ENCODE data around the gene ATAT1. TPM values are rescaled to one million over a fixed set of nuclear protein-coding genes. Genes with fewer than 3 reads are reported as not detected.

Gene ATAT1
- total RNA-seq, 8 experiments from 2014 or later, result 3.7 to 71.7 (median 41.1) TPM

DNA sequence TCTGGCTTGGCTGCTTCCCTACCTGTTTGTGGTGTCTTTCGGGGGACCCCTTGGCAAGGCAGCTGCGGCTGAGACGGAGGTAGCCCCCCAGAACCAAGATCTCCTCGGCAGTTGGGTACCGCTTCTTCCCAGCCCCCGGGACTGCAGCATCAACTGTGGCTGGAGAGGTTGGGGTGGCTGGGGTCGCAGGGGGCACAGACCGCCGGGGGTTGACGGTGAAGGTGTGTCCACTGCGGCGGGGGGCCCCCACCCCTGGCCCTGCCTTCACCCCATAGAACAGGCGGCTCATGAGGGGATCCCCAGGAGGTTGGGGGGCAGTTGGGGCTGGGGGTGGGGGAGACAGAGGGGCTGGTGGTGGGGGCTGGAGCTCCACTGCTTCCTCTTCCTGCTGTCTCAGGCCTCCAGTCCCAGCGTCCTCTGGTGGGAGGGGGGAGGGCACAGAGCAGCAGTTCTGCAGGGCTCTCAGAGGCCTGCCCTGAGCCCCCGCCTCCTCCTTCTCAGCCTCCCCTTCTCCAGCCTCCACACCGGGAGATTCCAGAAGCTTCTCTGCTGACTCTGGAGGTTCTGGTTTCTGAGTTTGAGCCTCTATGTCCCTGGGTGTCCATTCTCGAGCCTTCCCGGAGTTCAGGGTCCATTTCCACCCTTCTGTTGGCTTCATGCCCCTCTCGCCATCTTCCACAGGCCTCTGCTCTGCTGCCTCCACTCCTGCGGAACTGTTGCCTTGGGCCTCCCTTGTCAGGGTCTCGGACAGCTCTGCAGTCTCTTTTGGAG is 57.9 kb downstream of the ATAT1 start:
- H3K4me1 ChIP-seq (replicated peaks in 1 of 2), result peaks cover 62 to 69% of the 10 kb centered on the region in 2 donors

DNA sequence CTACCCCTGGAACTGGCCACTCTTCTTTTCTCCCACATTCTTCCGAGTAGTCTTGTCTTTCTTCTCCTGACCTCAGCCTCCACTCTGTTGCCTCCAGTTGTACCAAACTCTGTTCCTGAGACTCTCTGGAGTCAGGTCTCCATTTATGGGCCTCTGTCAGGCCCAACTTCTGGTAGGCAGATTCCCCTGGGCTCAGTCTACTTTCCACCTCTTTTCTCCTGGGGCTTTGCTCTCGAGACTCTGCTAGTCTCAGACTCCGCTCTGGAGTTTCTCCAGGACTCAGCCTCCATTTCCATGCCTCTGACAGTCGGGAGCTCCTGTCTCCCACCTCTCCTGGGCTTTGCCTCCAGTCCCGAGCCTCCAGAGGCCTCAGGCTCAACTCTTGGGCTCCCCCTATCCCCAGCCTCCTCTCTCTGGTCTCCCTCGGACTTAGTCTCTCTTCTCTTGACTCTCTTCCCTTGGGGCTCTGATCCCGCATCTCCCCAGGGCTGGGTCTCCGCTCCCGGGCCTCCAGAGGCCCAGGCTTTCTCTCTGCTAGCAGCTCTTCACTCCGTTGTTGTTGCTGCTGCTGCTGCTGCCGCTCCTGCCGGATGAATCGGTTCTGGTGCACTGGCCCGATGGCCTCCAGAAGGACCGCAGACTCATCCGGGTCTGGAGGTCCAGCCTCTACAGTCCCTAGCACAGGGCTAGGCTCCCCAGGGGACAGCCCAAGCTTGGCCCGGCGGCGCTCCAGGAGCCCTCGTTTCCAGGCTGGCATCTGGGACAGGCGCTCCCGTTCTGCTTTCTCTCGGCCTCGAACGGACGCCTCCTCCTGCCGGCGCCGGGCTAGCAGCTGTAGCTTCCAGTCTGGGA is 58.7 kb downstream of the ATAT1 start:
- in situ Hi-C loops (cut with MboI; ENCODE audit: low pct_unique_long_range_greater_than_20kb in 2 of 9, low sequenced_read_pairs in 9 of 9, unreplicated experiment in 9 of 9), result no loop called here
- Histone ChIP-seq H3K27ac (no peak overlapping the region), H3K4me3 (peak overlapping the region; percentile 72 to 95 (median 78)), H3K4me1 (replicated peaks in 1 of 2) (peaks cover 65% of the 10 kb centered on the region in 2 donors)
- ATAC-seq (replicated peaks in 6 of 8), result no peak
- 8 to 80% (median 44%) methylated on average over 2 to 16 of the region's 29 CpGs; no CpG with 5 or more reads in 4 of the 10 experiments for WGBS, 10 experiments

More for the DNA sequence above, 57.9 kb downstream of the ATAT1 start:
- in situ Hi-C loops (cut with MboI; ENCODE audit: low pct_unique_long_range_greater_than_20kb in 2 of 9, low sequenced_read_pairs in 9 of 9, unreplicated experiment in 9 of 9), result no loop called here
- no peak for ATAC-seq (replicated peaks in 6 of 8)
- Histone ChIP-seq H3K4me3 (peak overlapping the region; percentile 21 to 95 (median 77)), H3K27ac (peak overlapping the region in 1 of 2 donors; percentile 49)
- WGBS, 10 experiments, result 0 to 100% (median 54%) methylated on average over 1 to 4 of the region's 21 CpGs; no CpG with 5 or more reads in 3 of the 10 experiments

DNA sequence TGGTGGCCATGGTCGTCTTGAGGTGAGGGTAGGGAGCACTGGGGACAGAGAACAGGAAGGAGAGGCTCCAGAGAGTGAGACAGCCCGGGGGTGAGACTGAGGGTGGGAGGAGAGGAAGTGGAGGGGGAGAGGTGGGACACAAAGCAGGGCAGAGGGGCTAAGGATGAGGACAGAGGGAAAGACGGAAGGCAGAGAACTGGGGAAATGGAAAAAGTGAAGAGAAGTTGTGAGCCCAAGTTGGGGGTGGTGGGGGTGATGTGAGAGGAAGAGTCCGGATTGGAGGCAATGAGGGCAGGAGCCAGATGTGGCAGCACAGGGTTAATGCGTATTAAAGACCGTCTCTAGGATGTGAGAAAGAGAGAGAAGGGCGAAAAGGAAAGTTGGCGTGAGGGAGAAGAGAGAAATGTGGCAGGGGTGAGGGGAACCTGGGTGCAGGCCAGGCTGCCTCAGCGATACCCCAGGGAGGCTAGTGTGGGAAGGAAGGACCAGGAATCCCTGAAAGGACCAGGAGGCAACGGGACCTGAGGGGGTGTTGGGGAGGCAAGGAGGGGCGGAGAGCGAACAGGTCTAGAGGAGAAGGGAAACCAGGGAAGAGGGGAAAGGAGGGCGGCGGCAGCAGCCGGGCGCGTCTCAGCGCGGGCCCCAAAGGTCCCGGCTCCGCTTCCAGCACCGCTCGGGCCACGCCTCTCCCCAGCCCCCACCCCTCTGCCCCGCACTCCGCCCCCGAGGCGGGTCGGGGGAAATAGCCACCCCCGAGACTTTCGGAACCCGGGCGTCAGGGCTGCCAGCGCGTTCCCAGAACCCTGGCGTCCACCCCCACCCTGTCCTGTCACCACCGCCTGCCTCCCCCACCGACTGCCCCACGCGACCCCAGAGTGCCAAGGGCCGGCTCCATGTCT is 59.6 kb downstream of the ATAT1 start, which contains the start of gene PPP1R18:
Gene PPP1R18 (minus strand): TSS at position 637 of the 899 bp plus-strand sequence. CDS start 627 bp downstream, at position 10.
- peak within 1 kb of the TSS; percentile 88 to 94 for H3K27ac ChIP-seq
- H3K4me1 ChIP-seq (replicated peaks in 1 of 2), result peaks cover 64 to 65% of the 10 kb centered on the region in 2 donors
- peak within 1 kb of the TSS; percentile 72 to 95 (median 78) for H3K4me3 ChIP-seq
- peak; percentile 3 to 23 (median 12) for ATAC-seq (replicated peaks in 6 of 8)
- WGBS, 10 experiments, result 0 to 35% (median 0%) methylated on average over 1 to 8 of the region's 41 CpGs; no CpG with 5 or more reads in 4 of the 10 experiments
- in situ Hi-C loops (cut with MboI; ENCODE audit: low pct_unique_long_range_greater_than_20kb in 2 of 9, low sequenced_read_pairs in 9 of 9, unreplicated experiment in 9 of 9), result no loop called here

DNA sequence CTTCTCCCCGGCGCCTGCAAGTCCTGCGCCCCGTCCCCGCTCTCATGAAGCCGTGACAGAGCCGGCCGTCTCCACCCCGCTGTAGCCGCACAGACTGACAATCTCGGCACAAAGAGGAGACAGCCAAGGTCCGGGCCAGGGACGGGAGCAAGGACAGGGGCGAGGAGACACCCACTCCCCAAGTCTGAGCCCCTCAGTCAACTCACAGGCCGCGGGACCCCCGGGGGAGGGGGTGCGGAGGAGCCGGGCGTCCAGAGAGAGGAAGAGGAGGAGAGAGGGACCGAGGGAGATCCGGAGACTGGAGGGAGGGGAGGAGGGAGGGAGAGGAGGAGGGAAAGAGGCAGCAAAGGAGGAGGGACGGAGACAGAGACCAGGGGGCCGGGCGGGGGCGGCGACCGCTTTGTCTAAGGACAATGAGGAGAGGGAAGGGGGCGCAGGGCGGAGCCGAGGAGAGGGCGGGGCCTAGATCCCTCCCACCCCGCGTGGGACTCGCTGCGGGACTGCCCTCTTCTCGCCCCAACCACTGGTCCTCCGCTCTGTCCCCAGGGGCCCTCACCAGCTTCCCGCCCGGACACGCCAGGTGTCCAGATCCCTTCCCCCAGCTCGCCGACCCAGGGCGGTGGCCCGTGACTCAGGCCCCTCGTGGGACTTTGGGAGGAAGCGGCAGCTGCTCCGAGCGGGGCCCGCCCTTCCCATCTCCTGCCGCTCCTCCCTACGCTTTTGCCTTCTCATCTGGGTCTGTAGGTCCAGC is 60.4 kb downstream of the ATAT1 start:
- 0 to 20% methylated on average over 1 to 2 of the region's 52 CpGs; no CpG with 5 or more reads in 8 of the 10 experiments for WGBS, 10 experiments
- ATAC-seq (replicated peaks in 6 of 8), result peak; percentile 52 to 77 (median 70)
- H3K27ac ChIP-seq, result peak overlapping the region; percentile 88 to 94
- H3K4me3 ChIP-seq, result peak overlapping the region; percentile 72 to 95 (median 78)
- in situ Hi-C loops (cut with MboI; ENCODE audit: low pct_unique_long_range_greater_than_20kb in 2 of 9, low sequenced_read_pairs in 9 of 9, unreplicated experiment in 9 of 9), result no loop called here
- H3K4me1 ChIP-seq (replicated peaks in 1 of 2), result peaks cover 60 to 63% of the 10 kb centered on the region in 2 donors

DNA sequence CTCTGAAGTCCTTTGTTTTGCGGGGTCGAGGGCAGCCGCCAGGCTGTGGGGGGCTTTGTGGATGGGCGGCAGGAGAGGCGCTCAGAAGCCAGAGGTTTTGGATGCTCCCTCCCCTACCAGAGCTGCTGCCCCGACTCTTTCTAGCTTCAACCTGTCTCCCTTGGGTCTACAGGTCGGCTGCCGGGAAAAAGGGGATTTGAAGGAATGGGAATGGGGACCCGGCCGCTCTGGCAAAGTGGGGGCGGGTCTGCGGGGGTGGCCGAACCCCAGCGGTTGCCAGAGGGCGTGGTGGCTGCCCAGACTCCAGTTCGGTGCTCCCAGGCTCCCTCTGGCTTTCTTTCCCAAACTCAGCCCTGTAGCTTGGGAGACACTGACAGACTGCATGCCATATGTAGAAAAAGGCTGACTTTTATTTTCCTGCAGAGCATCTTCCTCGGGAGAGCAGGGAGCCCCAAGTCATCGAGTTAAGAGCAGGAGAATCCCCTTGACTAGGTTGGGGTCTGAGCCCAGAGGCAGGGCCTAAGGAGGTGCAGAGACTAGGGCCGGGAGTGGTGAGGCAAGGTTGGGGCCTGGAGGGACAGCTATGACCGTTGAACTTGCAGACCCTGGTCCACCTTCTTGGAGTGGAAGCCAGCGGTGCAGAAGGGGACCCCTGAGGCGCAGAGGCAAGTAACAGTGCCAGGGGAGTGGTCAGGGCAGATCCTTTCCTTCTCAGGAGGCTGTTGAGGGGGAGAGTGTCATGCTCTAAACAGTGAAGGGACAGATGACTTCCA is 61.2 kb downstream of the ATAT1 start:
- H3K27ac ChIP-seq, result peak overlapping the region; percentile 88 to 94
- 0 to 80% (median 36%) methylated on average over 1 to 4 of the region's 22 CpGs; no CpG with 5 or more reads in 4 of the 10 experiments for WGBS, 10 experiments
- ATAC-seq (replicated peaks in 6 of 8), result peak in 6 of 8 experiments; percentile 1 to 5 (median 2)
- H3K4me3 ChIP-seq, result peak overlapping the region; percentile 72 to 95 (median 78)
- in situ Hi-C loops (cut with MboI; ENCODE audit: low pct_unique_long_range_greater_than_20kb in 2 of 9, low sequenced_read_pairs in 9 of 9, unreplicated experiment in 9 of 9), result no loop called here
- peaks cover 52 to 55% of the 10 kb centered on the region in 2 donors for H3K4me1 ChIP-seq (replicated peaks in 1 of 2)

DNA sequence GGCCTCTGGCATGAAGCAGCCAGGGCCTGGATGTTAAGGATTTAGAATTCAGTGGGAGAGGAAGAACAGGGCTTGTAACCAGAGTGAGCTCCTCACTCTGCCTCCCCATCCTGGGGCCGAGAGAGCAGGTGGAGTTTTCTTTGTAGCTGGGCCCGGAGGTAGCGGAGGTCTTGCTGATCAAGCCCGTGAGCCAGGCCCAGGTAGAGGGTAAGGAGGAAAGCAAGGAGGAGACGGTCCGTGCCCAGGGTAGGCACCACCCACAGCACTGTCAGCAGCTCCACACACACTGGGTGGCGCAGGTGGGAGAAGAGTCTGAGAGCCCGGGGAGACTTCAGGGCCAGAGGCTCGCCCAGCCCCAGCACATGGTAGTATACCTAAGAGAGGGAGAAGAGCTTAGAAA is 61.9 kb downstream of the ATAT1 start:
- no peak overlapping the region for H3K27ac ChIP-seq
- in situ Hi-C loops (cut with MboI; ENCODE audit: low pct_unique_long_range_greater_than_20kb in 2 of 9, low sequenced_read_pairs in 9 of 9, unreplicated experiment in 9 of 9), result no loop called here
- peak overlapping the region in 3 of 5 donors; percentile 72 to 95 (median 77) for H3K4me3 ChIP-seq
- 27 to 100% (median 100%) methylated on average over 1 to 3 of the region's 9 CpGs; no CpG with 5 or more reads in 5 of the 10 experiments for WGBS, 10 experiments
- H3K4me1 ChIP-seq (replicated peaks in 1 of 2), result peaks cover 47 to 48% of the 10 kb centered on the region in 2 donors
- ATAC-seq (replicated peaks in 6 of 8), result no peak

DNA sequence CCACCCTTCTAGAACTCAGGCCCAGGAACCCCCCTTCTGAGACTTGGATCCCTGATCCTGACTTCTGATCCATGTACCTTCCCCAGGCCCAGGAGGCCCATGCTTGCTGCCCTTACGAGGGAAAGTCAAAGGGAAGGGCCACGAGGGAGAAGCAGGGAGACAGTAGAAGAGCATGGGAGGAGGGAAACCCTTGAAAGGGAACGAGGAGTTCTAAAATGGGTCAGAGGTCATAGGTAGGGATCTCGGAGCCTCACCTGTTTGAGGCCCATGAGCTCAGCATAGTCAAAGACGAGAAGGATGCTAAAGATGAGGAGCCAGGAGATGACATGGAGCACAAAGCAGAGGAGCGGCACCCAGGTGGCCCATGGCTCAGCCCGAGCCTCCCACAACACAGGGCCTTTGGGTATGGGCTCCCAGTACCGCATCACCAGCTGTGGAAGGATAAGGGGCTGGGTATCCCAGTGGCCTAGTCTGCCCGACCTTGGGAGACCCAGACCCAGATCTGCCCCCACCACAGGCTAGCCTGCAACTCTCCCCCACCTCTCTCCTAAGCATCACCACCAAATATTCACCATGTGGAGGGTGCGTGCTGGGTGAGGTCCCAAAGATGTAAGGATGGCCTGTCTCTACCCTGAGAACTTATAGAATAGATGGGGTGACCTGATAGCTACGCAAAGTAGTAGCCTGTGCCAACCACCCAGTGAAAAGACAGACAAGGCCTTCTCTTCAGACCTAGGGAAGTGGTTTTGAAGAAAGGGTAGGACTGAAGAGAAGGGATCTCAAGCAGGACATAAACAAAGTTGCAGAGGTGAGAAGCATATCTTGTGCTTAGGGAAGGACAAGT is 62.6 kb downstream of the ATAT1 start:
- Histone ChIP-seq H3K4me3 (no peak overlapping the region), H3K27ac (no peak overlapping the region), H3K4me1 (replicated peaks in 1 of 2) (peaks cover 41 to 45% of the 10 kb centered on the region in 2 donors)
- in situ Hi-C loops (cut with MboI; ENCODE audit: low pct_unique_long_range_greater_than_20kb in 2 of 9, low sequenced_read_pairs in 9 of 9, unreplicated experiment in 9 of 9), result no loop called here
- 80 to 100% (median 91%) methylated on average over 1 to 7 of the region's 11 CpGs; no CpG with 5 or more reads in 2 of the 10 experiments for WGBS, 10 experiments
- ATAC-seq (replicated peaks in 6 of 8), result no peak

DNA sequence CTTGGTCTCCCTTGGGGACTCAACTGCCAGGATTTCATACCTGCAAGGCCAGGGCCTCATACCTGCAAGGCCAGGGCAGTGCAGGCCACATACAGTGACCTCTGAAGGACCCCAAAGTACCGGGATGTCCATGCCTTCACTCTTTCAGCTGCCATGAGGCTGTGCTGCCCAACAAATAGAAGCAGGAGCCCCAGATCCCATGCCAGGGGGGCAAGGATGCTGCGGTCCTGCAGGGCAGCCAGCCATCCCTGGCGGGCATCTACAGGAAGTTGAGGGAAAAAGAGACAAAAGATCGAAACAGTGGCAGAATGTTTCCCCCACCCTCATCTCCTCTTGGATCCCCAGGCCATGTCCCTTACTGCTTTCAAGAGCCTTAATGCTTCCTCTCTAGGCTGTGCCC is 63.3 kb downstream of the ATAT1 start:
- 0 to 67% (median 60%) methylated on average over 1 to 3 of the region's 4 CpGs; no CpG with 5 or more reads in 5 of the 10 experiments for WGBS, 10 experiments
- no peak for ATAC-seq (replicated peaks in 6 of 8)
- peak overlapping the region in 1 of 2 donors; percentile 87 for H3K27ac ChIP-seq
- peak overlapping the region; percentile 53 to 96 (median 63) for H3K4me3 ChIP-seq
- H3K4me1 ChIP-seq (replicated peaks in 1 of 2), result peaks cover 34 to 37% of the 10 kb centered on the region in 2 donors
- in situ Hi-C loops (cut with MboI; ENCODE audit: low pct_unique_long_range_greater_than_20kb in 2 of 9, low sequenced_read_pairs in 9 of 9, unreplicated experiment in 9 of 9), result no loop called here

DNA sequence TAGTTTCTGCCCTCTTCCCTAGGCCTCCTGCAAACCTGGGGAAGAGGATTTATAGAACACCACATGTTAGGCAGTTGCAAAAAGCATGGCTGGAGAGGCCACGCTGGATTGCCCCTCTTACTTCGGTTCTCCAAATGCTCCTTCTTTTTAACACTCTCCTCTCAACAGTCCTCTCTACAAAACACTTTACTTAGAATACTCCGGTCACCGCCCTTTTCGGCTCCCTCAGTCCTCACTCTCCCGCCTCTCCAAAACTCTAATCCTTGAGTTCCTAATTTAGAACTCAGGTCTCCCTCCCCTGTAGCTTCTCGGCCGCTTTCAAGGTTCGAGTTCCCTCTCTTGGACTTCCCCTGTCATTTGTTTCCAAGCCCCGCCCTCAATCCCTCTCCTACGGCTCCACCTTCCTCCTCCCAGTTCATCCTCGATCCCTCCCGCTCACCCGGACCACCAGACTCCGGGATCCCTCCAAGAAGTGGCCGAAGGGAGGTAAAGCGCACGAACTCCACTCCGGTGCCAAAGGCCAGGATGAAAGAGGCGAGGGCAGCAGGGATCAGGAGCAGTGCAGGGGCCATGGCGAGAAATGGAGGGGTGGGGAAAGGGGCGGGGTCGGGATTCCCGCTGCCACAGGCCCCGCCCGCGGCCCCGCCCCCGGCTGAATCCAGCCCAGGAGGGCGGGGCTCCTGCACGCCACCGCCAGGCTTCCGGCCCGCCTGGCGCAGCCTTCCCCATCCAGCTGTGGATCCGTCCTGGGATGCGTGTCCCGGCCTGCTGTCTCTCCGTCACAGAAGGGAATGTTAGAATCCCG is 63.9 kb downstream of the ATAT1 start, which contains the start of gene NRM:
Gene NRM (minus strand): TSS at position 582 of the 805 bp plus-strand sequence. CDS start 10 bp downstream, at position 572.
- Histone ChIP-seq H3K27ac (peak within 1 kb of the TSS; percentile 76 to 87), H3K4me3 (peak within 1 kb of the TSS; percentile 53 to 96 (median 63)), H3K4me1 (replicated peaks in 1 of 2) (peaks cover 28 to 31% of the 10 kb centered on the region in 2 donors)
- 0 to 2% (median 0%) methylated on average over 2 to 14 of the region's 40 CpGs; no CpG with 5 or more reads in 3 of the 10 experiments for WGBS, 10 experiments
- ATAC-seq (replicated peaks in 6 of 8), result peak; percentile 29 to 72 (median 65)
- in situ Hi-C loops (cut with MboI; ENCODE audit: low pct_unique_long_range_greater_than_20kb in 2 of 9, low sequenced_read_pairs in 9 of 9, unreplicated experiment in 9 of 9), result no loop called here

Measured in motor neuron (in vitro differentiated cells).